Naive B cell (primary cell): ENCODE results near the gene SDCBP2. TPM values are rescaled to one million over a fixed set of nuclear protein-coding genes. Genes with fewer than 3 reads are reported as not detected.

Experiments
- ATAC-seq, 2 donors: fragments of 150-1000 bp; cut with Tn5 transposase; 2 replicates each; pipeline ENCODE4 v1.10.0; 2021; ENCODE audit warnings: low read depth in 2 of 2, mild to moderate bottlenecking in 2 of 2, moderate library complexity in 2 of 2
- DNase-seq: peaks from one replicate; pipeline ENCODE4 v3.0.0; 2022
- H3K27ac Mint-ChIP-seq, 6 donors: one replicate each; pipeline ENCODE4 v1.8.0; 2020 to 2022; ENCODE audit warnings: mild to moderate bottlenecking in 6 of 6, mixed read lengths in 6 of 6, moderate library complexity in 5 of 6, inconsistent platforms in 2 of 6
- H3K27me3 Mint-ChIP-seq, 3 donors: one replicate each; pipeline ENCODE4 v1.8.0; 2021 to 2022; ENCODE audit warnings: mixed read lengths in 3 of 3, mild to moderate bottlenecking in 1 of 3
- H3K36me3 Mint-ChIP-seq, 2 donors: one replicate each; pipeline ENCODE4 v1.8.0; 2020 to 2022; ENCODE audit warnings: mixed read lengths in 2 of 2, inconsistent platforms in 1 of 2, mild to moderate bottlenecking in 1 of 2
- H3K4me1 Mint-ChIP-seq, 3 donors: one replicate each; pipeline ENCODE4 v1.8.0; 2020 to 2022; ENCODE audit warnings: mixed read lengths in 3 of 3, inconsistent platforms in 1 of 3, mild to moderate bottlenecking in 1 of 3, moderate library complexity in 1 of 3
- H3K4me3 Mint-ChIP-seq, 8 donors: one replicate each; pipeline ENCODE4 v1.8.0; 2020 to 2022; ENCODE audit warnings: mild to moderate bottlenecking in 8 of 8, mixed read lengths in 8 of 8, moderate library complexity in 8 of 8, inconsistent platforms in 2 of 8
- H3K9me3 Mint-ChIP-seq, 7 donors: one replicate each; pipeline ENCODE4 v1.8.0; 2020 to 2022; ENCODE audit warnings: mixed read lengths in 7 of 7, mild to moderate bottlenecking in 5 of 7, inconsistent platforms in 2 of 7, moderate library complexity in 1 of 7
- polyA plus RNA-seq, 6 donors: library from polyadenylated mRNA; unstranded; fragments of 300-500 nt; fragmentation: Illumina TruSeq; gene quantifications; one replicate each; pipeline ENCODE4 v1.2.3, GENCODE V29; 2021; ENCODE audit warnings: low read depth in 6 of 6

SDCBP2 gene
- polyA plus RNA-seq, 6 donors from 2014 or later, result 0.60 to 1.4 (median 0.96) TPM; not detected in 1

DNA sequence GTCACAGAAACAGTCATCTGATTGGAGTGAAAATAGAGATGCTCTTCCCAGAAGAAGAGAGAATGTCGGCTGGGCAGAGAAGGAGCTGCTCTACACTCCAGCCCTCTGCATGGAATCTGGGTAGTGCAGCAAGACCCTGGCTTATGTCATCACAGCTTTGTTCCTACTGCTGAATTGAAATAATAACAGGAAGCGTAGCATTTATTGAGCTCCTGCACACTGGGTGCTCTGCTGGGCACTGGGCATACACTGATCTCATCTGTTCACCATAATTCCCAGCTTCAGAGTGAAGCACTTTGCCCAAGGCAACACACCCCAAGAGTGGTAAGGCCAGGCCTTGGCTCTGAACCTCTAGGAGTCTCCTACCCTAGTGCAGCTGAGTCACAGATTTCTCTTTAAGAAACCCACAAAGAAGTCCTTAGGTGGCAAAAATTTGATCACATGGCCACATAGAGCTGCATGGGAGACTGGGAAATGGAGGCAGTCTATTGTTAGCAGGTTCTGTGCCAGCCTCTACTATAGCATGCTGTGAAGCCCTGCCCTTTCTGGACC is 3.9 kb upstream of the SDCBP2 start:
- H3K36me3 Mint-ChIP-seq, result no peaks in the 10 kb centered on the region
- H3K9me3 Mint-ChIP-seq, result no peaks in the 10 kb centered on the region
- peaks cover 44 to 73% (median 53%) of the 10 kb centered on the region in 3 donors for H3K4me1 Mint-ChIP-seq
- no peak overlapping the region for H3K4me3 Mint-ChIP-seq
- no peak for ATAC-seq
- DNase-seq, result no peak
- H3K27me3 Mint-ChIP-seq, result no peaks in the 10 kb centered on the region
- H3K27ac Mint-ChIP-seq, result peak overlapping the region in 2 of 6 donors; percentile 45 to 63

GRCh38 chr20:1331801-1332453 is 3.0 kb upstream of the SDCBP2 start:
- DNase-seq (no peak), ATAC-seq (no peak)
- H3K36me3 Mint-ChIP-seq, result no peaks in the 10 kb centered on the region
- H3K4me3 Mint-ChIP-seq, result no peak overlapping the region
- no peaks in the 10 kb centered on the region for H3K9me3 Mint-ChIP-seq
- no peaks in the 10 kb centered on the region for H3K27me3 Mint-ChIP-seq
- peak overlapping the region in 4 of 6 donors; percentile 76 to 88 (median 82) for H3K27ac Mint-ChIP-seq
- H3K4me1 Mint-ChIP-seq, result peaks cover 44 to 75% (median 45%) of the 10 kb centered on the region in 3 donors

- H3K4me1 Mint-ChIP-seq, result peaks cover 35 to 68% (median 38%) of the 10 kb centered on the region in 3 donors
- H3K36me3 Mint-ChIP-seq, result no peaks in the 10 kb centered on the region
- DNase-seq, result no peak
- no peaks in the 10 kb centered on the region for H3K27me3 Mint-ChIP-seq
- H3K27ac Mint-ChIP-seq, result peak overlapping the region in 3 of 6 donors; percentile 26 to 81 (median 49)
- no peaks in the 10 kb centered on the region for H3K9me3 Mint-ChIP-seq
- H3K4me3 Mint-ChIP-seq, result no peak overlapping the region
- no peak for ATAC-seq
Measured at GRCh38 chr20:1331101-1331500, 2.2 kb upstream of the SDCBP2 start.

DNA sequence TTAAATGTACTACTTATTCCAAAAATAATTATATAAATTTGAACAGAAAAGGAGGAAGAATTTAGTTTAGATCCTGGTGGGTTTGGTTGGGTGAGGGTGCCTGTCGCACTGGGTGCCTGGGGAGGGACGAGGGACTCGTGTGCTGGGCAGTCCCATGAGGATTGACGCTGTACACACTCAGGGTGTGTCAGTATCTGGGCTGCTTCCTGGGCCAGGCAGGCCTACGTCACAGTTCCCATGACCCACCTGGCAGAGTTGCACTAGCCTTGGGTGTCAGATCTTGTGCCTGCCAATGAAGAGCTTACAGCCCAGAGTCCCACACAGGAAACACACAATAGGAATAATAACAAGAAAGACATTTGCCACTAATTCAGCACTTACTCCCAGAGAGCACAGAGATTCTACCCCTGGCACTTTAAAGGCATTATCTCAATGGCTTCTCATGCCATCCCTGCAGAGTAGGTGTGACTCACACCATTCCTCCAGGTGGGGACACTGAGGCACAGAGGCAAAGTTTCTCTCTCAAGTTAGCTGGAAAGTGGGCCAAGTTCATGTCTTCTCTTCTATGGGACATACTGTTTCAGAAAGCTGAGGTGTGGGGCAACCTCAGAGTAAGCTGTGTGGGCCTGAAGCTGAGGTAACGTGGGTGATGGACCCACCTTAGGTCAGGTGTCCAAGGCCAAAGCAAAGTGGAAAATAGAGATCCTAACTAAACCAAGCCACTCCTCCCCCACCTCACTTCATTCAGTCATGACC is 1.3 kb upstream of the SDCBP2 start:
- Mint-ChIP-seq H3K27me3 (no peaks in the 10 kb centered on the region), H3K4me3 (peak overlapping the region in 2 of 8 donors; percentile 23 to 72), H3K9me3 (no peaks in the 10 kb centered on the region), H3K36me3 (no peaks in the 10 kb centered on the region), H3K4me1 (peaks cover 32 to 59% (median 33%) of the 10 kb centered on the region in 3 donors), H3K27ac (peak overlapping the region in 5 of 6 donors; percentile 36 to 96 (median 87))
- peak; percentile 30 to 56 for ATAC-seq
- peak; percentile 44 for DNase-seq

DNA sequence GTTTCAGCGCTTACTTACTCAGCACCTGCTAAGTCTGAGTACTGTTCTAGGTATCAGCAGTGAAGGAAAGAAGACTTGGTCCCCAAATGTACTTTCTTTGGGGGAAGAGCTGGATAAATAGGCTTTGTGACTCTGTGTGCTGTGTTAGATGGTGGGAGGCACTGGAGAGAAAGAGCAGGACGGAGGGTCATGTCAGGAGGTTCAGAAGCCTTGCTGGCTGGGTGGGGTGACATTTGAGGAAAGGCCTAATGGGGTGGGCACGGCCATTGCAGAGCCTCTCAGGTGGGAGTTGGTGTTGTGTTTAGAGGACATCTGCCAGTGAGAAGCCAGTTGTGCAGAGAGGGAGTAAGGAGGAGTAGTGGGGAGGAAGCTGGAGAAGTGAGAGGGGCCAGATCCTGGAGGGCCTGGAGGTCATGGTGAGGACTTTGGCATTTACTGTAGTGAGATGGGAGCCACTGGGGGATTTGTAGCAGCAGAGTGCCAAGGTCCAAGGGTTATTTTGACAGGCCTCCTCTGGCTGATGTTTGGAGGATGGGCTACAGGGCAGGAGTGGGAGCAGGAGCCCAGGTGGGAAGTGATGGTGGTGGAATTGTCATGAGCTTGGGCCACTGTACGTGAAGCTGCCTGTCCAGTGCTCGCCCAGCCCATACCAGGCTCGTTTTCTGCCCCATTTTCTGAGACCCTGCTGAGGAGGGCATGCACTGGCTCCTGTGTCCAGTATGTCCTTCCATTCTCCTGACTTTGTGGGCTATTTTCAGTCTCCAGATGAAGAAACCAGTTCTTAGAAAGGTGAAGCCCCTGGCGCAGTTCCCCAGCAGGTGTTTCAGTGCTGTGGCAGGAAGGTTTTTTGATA is 886 bp downstream of the SDCBP2 start:
- peaks cover 32 to 57% (median 33%) of the 10 kb centered on the region in 3 donors for H3K4me1 Mint-ChIP-seq
- DNase-seq, result no peak

GRCh38 chr20:1327241-1327653 is 1.7 kb downstream of the SDCBP2 start:
- peak overlapping the region in 2 of 6 donors; percentile 22 to 58 for H3K27ac Mint-ChIP-seq
- no peaks in the 10 kb centered on the region for H3K27me3 Mint-ChIP-seq
- no peaks in the 10 kb centered on the region for H3K9me3 Mint-ChIP-seq
- no peak for DNase-seq
- H3K4me3 Mint-ChIP-seq, result peak overlapping the region in 3 of 8 donors; percentile 54 to 62 (median 60)
- no peaks in the 10 kb centered on the region for H3K36me3 Mint-ChIP-seq
- H3K4me1 Mint-ChIP-seq, result peaks cover 31 to 57% (median 33%) of the 10 kb centered on the region in 3 donors
- ATAC-seq, result no peak

More for the DNA sequence above, 886 bp downstream of the SDCBP2 start:
- no peak for ATAC-seq
- Mint-ChIP-seq H3K36me3 (no peaks in the 10 kb centered on the region), H3K9me3 (no peaks in the 10 kb centered on the region), H3K27ac (peak overlapping the region in 2 of 6 donors; percentile 73 to 88), H3K4me3 (peak overlapping the region in 2 of 8 donors; percentile 18 to 67), H3K27me3 (no peaks in the 10 kb centered on the region)

GRCh38 chr20:1326031-1326930 is 2.7 kb downstream of the SDCBP2 start:
- ATAC-seq (no peak), DNase-seq (no peak)
- Mint-ChIP-seq H3K27me3 (peaks cover 0 to 4% (median 3%) of the 10 kb centered on the region in 3 donors), H3K27ac (no peak overlapping the region), H3K9me3 (no peaks in the 10 kb centered on the region), H3K4me3 (peak overlapping the region in 1 of 8 donors; percentile 62), H3K36me3 (no peaks in the 10 kb centered on the region), H3K4me1 (peaks cover 22 to 50% (median 28%) of the 10 kb centered on the region in 3 donors)

DNA sequence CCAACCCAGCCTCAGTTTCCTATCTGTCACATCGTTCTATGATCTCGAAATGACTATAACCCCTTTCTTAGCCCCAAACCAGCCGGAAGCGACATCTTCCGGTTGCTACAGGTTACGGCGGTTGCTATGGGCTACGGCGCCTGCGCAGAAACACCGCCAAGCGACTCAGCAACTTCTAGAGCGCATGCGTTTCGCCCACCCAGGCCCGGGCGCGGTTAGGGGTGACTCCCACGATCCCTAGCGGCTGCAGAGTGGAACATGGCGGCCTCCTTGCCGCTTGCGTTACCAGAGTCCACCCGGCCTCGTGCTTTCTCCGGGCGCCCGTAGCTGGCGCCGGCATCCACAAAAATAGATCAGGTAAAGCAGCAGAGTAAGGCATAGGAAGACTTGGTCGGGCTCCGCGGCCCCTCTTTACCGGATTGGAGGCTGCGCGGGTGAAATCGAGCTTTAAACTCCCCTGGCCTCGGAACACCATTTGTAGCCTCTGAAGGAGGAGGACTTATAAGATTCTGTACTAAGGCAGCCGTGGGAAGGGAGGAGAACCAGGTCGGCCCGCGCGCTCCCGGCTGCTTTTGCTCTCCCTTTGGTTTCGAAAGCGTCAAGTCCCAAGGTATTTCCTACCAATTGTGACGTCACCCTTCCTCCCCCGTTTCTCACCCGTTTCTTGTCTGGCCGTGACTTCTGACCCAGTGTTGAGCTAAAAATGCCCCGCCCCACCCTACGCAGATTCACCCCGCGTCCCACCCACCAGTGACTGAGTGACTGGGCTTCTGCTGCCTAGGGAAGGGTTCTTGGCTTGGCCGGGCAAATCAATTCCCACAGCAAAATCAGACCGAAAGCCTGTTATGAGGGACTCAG is 3.5 kb downstream of the SDCBP2 start:
- Mint-ChIP-seq H3K27ac (no peak overlapping the region), H3K36me3 (no peaks in the 10 kb centered on the region), H3K4me1 (peaks cover 13 to 42% (median 22%) of the 10 kb centered on the region in 3 donors), H3K9me3 (no peaks in the 10 kb centered on the region), H3K4me3 (no peak overlapping the region), H3K27me3 (peaks cover 0 to 7% (median 6%) of the 10 kb centered on the region in 3 donors)
- ATAC-seq (peak; percentile 81 to 89), DNase-seq (peak; percentile 98)

DNA sequence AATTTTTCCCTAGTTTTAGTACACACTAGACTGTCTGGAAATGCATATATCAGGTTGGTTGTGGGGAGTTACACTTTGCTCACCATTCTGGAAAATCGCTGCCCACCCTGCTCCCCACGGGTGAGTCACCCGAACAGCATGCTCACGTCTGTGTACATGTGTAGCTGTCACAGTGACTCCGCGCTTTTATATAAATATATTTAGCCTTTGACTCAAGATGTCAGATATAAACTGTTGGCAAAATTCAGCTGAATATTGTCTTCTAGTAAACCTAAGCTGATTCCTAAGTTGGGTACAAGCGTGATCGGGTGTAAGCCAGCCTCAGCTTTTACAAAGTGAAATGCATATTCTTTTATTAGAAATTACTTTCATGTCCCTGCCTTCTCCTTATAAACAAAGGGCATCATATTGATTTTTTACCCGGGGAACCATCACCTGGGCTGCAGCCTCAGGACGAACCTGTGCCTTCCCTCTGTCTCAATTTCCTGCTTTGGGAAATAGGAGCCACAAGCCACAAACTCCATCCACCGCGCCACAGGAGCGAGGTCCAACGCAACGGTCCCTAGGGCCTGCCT is 4.3 kb downstream of the SDCBP2 start:
- H3K27ac Mint-ChIP-seq, result no peak overlapping the region
- H3K4me1 Mint-ChIP-seq, result peaks cover 6 to 35% (median 15%) of the 10 kb centered on the region in 3 donors
- DNase-seq, result no peak
- H3K9me3 Mint-ChIP-seq, result no peaks in the 10 kb centered on the region
- ATAC-seq, result no peak
- no peak overlapping the region for H3K4me3 Mint-ChIP-seq
- peaks cover 0 to 7% (median 6%) of the 10 kb centered on the region in 3 donors for H3K27me3 Mint-ChIP-seq
- no peaks in the 10 kb centered on the region for H3K36me3 Mint-ChIP-seq

- DNase-seq, result no peak
Measured at GRCh38 chr20:1323830-1324597, 4.9 kb downstream of the SDCBP2 start.

More at GRCh38 chr20:1323830-1324597, 4.9 kb downstream of the SDCBP2 start:
- H3K27ac Mint-ChIP-seq, result peak overlapping the region in 3 of 6 donors; percentile 60 to 86 (median 78)
- no peaks in the 10 kb centered on the region for H3K36me3 Mint-ChIP-seq
- H3K4me3 Mint-ChIP-seq, result peak overlapping the region in 3 of 8 donors; percentile 22 to 35 (median 35)
- no peak for ATAC-seq
- H3K9me3 Mint-ChIP-seq, result no peaks in the 10 kb centered on the region
- peaks cover 0 to 28% (median 12%) of the 10 kb centered on the region in 3 donors for H3K4me1 Mint-ChIP-seq
- H3K27me3 Mint-ChIP-seq, result peaks cover 0 to 7% (median 6%) of the 10 kb centered on the region in 3 donors
